WTC11 (cell line): ENCODE results near the gene ATP9B. TPM values are rescaled to one million over a fixed set of nuclear protein-coding genes. Genes with fewer than 3 reads are reported as not detected.

ENCODE experiments used
- ATAC-seq: fragments of 200-7000 bp; cut with Tn5 transposase; 2 replicates; pipeline ENCODE4 v1.10.0; 2021; ENCODE audit warnings: mild to moderate bottlenecking, moderate library complexity
- CTCF ChIA-PET: fragments of 300-600 bp; sonication (Branson Sonifier 250); formaldehyde crosslinking; loops from one replicate; lab custom pipeline; 2021; ENCODE audit warnings: antibody characterized with exemption; lab: Charles Lee
- POLR2A ChIA-PET: fragments of 350-600 bp; sonication (Branson Sonifier 250); formaldehyde crosslinking; loops from one replicate; lab custom pipeline; 2021; ENCODE audit warnings: antibody characterized with exemption; lab: Charles Lee
- DNase-seq: peaks from one replicate; pipeline ENCODE4 v3.0.0; 2021; ENCODE audit warnings: low spot score
- H3K27ac Mint-ChIP-seq: 2 replicates; pipeline ENCODE4 v1.8.0; 2021; ENCODE audit warnings: mixed read lengths
- H3K27me3 Mint-ChIP-seq: 2 replicates; pipeline ENCODE4 v1.8.0; 2021; ENCODE audit warnings: low read depth, mild to moderate bottlenecking, moderate library complexity, mixed read lengths
- H3K36me3 Mint-ChIP-seq: 2 replicates; pipeline ENCODE4 v1.8.0; 2021; ENCODE audit warnings: mixed read lengths
- H3K4me1 Mint-ChIP-seq: 2 replicates; pipeline ENCODE4 v1.8.0; 2022; ENCODE audit warnings: mixed read lengths
- H3K4me3 Mint-ChIP-seq: 2 replicates; pipeline ENCODE4 v1.8.0; 2021; ENCODE audit warnings: mild to moderate bottlenecking, moderate library complexity, mixed read lengths
- H3K9me3 Mint-ChIP-seq: 2 replicates; pipeline ENCODE4 v1.8.0; 2021; ENCODE audit warnings: mixed read lengths
- EMX1 ChIP-seq: fragments of 250-450 bp; sonication (Bioruptor Pico); IDR thresholded peaks from 2 replicates; pipeline ENCODE4 v1.8.0; 2021; ENCODE audit warnings: mild to moderate bottlenecking
- ESRRA ChIP-seq: sonication (generic); formaldehyde crosslinking; IDR thresholded peaks from 2 replicates; pipeline ENCODE4 v1.8.1; 2022; ENCODE audit warnings: mild to moderate bottlenecking, missing genetic modification reagents, borderline replicate concordance
- FOXJ3 ChIP-seq: sonication (generic); formaldehyde crosslinking; IDR thresholded peaks from 2 replicates; pipeline ENCODE4 v1.9.0; 2021; ENCODE audit warnings: missing genetic modification reagents, mild to moderate bottlenecking, borderline replicate concordance
- FOXK1 ChIP-seq: sonication (generic); formaldehyde crosslinking; IDR thresholded peaks from 2 replicates; pipeline ENCODE4 v1.8.0; 2022; ENCODE audit warnings: mild to moderate bottlenecking, moderate library complexity, missing genetic modification reagents
- FOXP1 ChIP-seq: sonication (generic); formaldehyde crosslinking; IDR thresholded peaks from 2 replicates; pipeline ENCODE4 v1.8.0; 2022; ENCODE audit warnings: missing genetic modification reagents, mild to moderate bottlenecking, moderate library complexity, borderline replicate concordance
- HMGA2 ChIP-seq: fragments of 250-450 bp; sonication (Bioruptor Pico); IDR thresholded peaks from 2 replicates; pipeline ENCODE4 v1.4.0; 2021; ENCODE audit warnings: mild to moderate bottlenecking, moderate library complexity
- MXD4 ChIP-seq: fragments of 250-450 bp; sonication (Bioruptor Pico); IDR thresholded peaks from 2 replicates; pipeline ENCODE4 v1.8.0; 2021; ENCODE audit warnings: mild to moderate bottlenecking, moderate library complexity, borderline replicate concordance
- MYBL2 ChIP-seq: sonication (generic); formaldehyde crosslinking; IDR thresholded peaks from 2 replicates; pipeline ENCODE4 v1.8.1; 2023; ENCODE audit warnings: mild to moderate bottlenecking, moderate library complexity, missing genetic modification reagents
- NFATC4 ChIP-seq: fragments of 250-450 bp; sonication (Bioruptor Pico); IDR thresholded peaks from 2 replicates; pipeline ENCODE4 v1.9.0; 2021; ENCODE audit warnings: mild to moderate bottlenecking
- NFYB ChIP-seq: sonication (generic); formaldehyde crosslinking; conservative IDR thresholded peaks from 2 replicates; pipeline ENCODE4 v1.8.0; 2022; ENCODE audit warnings: low read depth, missing genetic modification reagents
- PRRX2 ChIP-seq: fragments of 250-450 bp; sonication (Bioruptor Pico); IDR thresholded peaks from 2 replicates; pipeline ENCODE4 v1.8.0; 2021; ENCODE audit warnings: mild to moderate bottlenecking
- SP1 ChIP-seq: sonication (generic); formaldehyde crosslinking; conservative IDR thresholded peaks from 2 replicates; pipeline ENCODE4 v1.8.1; 2022; ENCODE audit warnings: missing genetic modification reagents
- ZBTB21 ChIP-seq: sonication (generic); formaldehyde crosslinking; IDR thresholded peaks from 2 replicates; pipeline ENCODE4 v1.8.1; 2023; ENCODE audit warnings: mild to moderate bottlenecking, missing genetic modification reagents, borderline replicate concordance
- ZNF138 ChIP-seq: sonication (generic); formaldehyde crosslinking; conservative IDR thresholded peaks from 2 replicates; pipeline ENCODE4 v1.8.1; 2022; ENCODE audit warnings: mild to moderate bottlenecking, moderate library complexity, missing genetic modification reagents
- ZNF416 ChIP-seq: fragments of 250-450 bp; sonication (Bioruptor Pico); IDR thresholded peaks from 2 replicates; pipeline ENCODE4 v1.9.0; 2021; ENCODE audit warnings: mild to moderate bottlenecking, inconsistent platforms
- total RNA-seq: library from RNA; stranded (reverse); gene quantifications from 3 replicates; pipeline ENCODE4 v1.2.3, GENCODE V29; 2021
- TF ChIP-seq, protein P1 (sequence below): fragments of 250-450 bp; sonication (Bioruptor Pico); IDR thresholded peaks from 2 replicates; pipeline ENCODE4 v1.9.0; 2021; ENCODE audit warnings: mild to moderate bottlenecking, borderline replicate concordance
- TF ChIP-seq, protein P2 (sequence below): sonication (generic); formaldehyde crosslinking; IDR thresholded peaks from 2 replicates; pipeline ENCODE4 v1.8.1; 2023; ENCODE audit warnings: mild to moderate bottlenecking, missing genetic modification reagents, borderline replicate concordance
- TF ChIP-seq, protein P3 (sequence below): sonication (generic); formaldehyde crosslinking; IDR thresholded peaks from 2 replicates; pipeline ENCODE4 v1.8.1; 2023; ENCODE audit warnings: mild to moderate bottlenecking, missing genetic modification reagents
- TF ChIP-seq, protein P4 (sequence below): sonication (generic); formaldehyde crosslinking; IDR thresholded peaks from 2 replicates; pipeline ENCODE4 v1.8.0; 2022; ENCODE audit warnings: mild to moderate bottlenecking, missing genetic modification reagents
- TF ChIP-seq, protein P5 (sequence below): fragments of 250-450 bp; sonication (Bioruptor Pico); IDR thresholded peaks from 2 replicates; pipeline ENCODE4 v2.1.2; 2022; ENCODE audit warnings: mild to moderate bottlenecking, moderate library complexity
- TF ChIP-seq, protein P6 (sequence below): sonication (generic); formaldehyde crosslinking; IDR thresholded peaks from 2 replicates; pipeline ENCODE4 v1.8.1; 2022; ENCODE audit warnings: low read depth, mild to moderate bottlenecking, moderate library complexity, missing genetic modification reagents, borderline replicate concordance

ATP9B gene
- total RNA-seq, 1 experiment from 2014 or later = 19.0 TPM

DNA sequence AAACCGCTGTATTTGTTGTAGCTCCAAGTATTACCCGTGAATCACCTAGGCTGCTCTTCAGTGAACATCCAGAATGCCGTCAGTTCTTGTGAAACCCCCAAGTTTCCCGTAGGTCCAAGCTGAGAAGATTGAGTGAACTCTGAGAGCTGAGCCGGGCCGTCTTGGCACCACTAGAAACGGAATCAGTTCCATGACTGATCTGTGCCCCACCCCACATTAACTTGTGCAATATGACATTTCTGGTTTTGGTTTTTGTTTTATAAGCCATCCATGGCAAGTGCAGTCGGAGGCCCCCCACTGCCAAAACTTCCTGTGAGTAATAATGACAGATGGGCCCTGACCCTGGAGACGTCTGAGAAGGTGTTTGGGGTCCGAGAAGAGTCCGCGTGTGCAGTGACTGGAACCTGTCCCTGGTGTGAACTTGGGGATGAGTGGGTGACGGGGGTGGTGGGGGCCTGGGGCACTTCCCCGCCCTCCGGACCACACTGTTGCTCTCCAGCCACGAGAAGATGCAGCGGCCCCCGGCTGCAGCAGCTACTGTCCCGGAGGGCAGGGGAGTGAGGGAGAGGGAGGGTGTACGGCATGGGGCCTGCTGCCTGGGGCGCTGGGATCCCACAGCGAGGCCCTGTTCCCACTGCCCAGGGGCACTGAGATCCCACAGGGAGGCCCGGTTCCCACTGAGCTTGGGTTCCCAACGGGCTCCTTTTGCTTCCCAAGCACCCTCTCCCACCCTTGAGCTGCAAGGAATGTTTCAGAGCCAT, 353.0 kb downstream of the ATP9B start (continued):
- no peak for TF ChIP-seq ZNF416 (CRISPR knock-in tag)
- no peak for TF ChIP-seq ZBTB21 (CRISPR knock-in tag)
- TF ChIP-seq, protein P1, sequence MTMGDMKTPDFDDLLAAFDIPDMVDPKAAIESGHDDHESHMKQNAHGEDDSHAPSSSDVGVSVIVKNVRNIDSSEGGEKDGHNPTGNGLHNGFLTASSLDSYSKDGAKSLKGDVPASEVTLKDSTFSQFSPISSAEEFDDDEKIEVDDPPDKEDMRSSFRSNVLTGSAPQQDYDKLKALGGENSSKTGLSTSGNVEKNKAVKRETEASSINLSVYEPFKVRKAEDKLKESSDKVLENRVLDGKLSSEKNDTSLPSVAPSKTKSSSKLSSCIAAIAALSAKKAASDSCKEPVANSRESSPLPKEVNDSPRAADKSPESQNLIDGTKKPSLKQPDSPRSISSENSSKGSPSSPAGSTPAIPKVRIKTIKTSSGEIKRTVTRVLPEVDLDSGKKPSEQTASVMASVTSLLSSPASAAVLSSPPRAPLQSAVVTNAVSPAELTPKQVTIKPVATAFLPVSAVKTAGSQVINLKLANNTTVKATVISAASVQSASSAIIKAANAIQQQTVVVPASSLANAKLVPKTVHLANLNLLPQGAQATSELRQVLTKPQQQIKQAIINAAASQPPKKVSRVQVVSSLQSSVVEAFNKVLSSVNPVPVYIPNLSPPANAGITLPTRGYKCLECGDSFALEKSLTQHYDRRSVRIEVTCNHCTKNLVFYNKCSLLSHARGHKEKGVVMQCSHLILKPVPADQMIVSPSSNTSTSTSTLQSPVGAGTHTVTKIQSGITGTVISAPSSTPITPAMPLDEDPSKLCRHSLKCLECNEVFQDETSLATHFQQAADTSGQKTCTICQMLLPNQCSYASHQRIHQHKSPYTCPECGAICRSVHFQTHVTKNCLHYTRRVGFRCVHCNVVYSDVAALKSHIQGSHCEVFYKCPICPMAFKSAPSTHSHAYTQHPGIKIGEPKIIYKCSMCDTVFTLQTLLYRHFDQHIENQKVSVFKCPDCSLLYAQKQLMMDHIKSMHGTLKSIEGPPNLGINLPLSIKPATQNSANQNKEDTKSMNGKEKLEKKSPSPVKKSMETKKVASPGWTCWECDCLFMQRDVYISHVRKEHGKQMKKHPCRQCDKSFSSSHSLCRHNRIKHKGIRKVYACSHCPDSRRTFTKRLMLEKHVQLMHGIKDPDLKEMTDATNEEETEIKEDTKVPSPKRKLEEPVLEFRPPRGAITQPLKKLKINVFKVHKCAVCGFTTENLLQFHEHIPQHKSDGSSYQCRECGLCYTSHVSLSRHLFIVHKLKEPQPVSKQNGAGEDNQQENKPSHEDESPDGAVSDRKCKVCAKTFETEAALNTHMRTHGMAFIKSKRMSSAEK (CRISPR knock-in tag) = no peak
- TF ChIP-seq MXD4 (CRISPR knock-in tag) = no peak
- TF ChIP-seq, protein P2, sequence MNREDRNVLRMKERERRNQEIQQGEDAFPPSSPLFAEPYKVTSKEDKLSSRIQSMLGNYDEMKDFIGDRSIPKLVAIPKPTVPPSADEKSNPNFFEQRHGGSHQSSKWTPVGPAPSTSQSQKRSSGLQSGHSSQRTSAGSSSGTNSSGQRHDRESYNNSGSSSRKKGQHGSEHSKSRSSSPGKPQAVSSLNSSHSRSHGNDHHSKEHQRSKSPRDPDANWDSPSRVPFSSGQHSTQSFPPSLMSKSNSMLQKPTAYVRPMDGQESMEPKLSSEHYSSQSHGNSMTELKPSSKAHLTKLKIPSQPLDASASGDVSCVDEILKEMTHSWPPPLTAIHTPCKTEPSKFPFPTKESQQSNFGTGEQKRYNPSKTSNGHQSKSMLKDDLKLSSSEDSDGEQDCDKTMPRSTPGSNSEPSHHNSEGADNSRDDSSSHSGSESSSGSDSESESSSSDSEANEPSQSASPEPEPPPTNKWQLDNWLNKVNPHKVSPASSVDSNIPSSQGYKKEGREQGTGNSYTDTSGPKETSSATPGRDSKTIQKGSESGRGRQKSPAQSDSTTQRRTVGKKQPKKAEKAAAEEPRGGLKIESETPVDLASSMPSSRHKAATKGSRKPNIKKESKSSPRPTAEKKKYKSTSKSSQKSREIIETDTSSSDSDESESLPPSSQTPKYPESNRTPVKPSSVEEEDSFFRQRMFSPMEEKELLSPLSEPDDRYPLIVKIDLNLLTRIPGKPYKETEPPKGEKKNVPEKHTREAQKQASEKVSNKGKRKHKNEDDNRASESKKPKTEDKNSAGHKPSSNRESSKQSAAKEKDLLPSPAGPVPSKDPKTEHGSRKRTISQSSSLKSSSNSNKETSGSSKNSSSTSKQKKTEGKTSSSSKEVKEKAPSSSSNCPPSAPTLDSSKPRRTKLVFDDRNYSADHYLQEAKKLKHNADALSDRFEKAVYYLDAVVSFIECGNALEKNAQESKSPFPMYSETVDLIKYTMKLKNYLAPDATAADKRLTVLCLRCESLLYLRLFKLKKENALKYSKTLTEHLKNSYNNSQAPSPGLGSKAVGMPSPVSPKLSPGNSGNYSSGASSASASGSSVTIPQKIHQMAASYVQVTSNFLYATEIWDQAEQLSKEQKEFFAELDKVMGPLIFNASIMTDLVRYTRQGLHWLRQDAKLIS (CRISPR knock-in tag) = no peak
- TF ChIP-seq PRRX2 = no peak
- no peak for TF ChIP-seq ESRRA
- TF ChIP-seq MYBL2 (CRISPR knock-in tag) = no peak
- TF ChIP-seq ZNF138 (CRISPR knock-in tag) = no peak
- no peak for TF ChIP-seq HMGA2
- TF ChIP-seq, all 79 proteins: peak for 0

DNA sequence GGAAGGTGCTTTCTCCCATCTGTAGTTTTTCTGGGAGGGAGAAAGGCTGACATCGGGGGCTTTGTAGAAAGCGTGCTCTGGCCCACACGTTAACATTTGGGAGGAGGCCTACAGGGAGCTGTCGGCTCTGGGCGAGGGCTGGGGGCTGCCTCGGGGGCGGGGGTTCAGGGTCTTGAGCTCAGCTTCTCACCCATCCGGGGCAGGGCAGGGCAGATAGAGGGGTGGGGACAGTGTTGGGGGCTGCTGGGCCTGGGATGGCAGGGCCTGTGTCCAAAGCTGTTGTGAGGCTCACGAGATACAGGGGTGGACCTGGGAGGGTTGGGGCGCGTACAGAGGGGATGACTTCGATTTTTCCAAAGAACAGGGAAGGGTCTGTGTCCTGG, 353.6 kb downstream of the ATP9B start:
- no peaks in the 10 kb centered on the region; the same call in 1 of the 2 replicates for H3K27me3 Mint-ChIP-seq
- DNase-seq (no peak), ATAC-seq (no peak)
- peaks cover 4% of the 10 kb centered on the region for H3K36me3 Mint-ChIP-seq
- no peak overlapping the region for H3K27ac Mint-ChIP-seq
- ChIA-PET POLR2A (no interaction called here), CTCF (interaction anchor here (0.7 kb wide), 1 partner anchor 42 kb away, joined by 3 read pairs; no protein-coding TSS in a partner anchor)
- H3K4me1 Mint-ChIP-seq = peaks cover 12% of the 10 kb centered on the region
- no peaks in the 10 kb centered on the region for H3K9me3 Mint-ChIP-seq
- TF ChIP-seq ZBTB21 (CRISPR knock-in tag) (no peak), FOXJ3 (no peak), FOXP1 (CRISPR knock-in tag) (no peak), EMX1 (no peak), PRRX2 (no peak), NFYB (no peak), NFATC4 (no peak), SP1 (no peak), FOXK1 (CRISPR knock-in tag) (no peak)
- TF ChIP-seq, protein P3, sequence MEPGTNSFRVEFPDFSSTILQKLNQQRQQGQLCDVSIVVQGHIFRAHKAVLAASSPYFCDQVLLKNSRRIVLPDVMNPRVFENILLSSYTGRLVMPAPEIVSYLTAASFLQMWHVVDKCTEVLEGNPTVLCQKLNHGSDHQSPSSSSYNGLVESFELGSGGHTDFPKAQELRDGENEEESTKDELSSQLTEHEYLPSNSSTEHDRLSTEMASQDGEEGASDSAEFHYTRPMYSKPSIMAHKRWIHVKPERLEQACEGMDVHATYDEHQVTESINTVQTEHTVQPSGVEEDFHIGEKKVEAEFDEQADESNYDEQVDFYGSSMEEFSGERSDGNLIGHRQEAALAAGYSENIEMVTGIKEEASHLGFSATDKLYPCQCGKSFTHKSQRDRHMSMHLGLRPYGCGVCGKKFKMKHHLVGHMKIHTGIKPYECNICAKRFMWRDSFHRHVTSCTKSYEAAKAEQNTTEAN (CRISPR knock-in tag) = no peak
- TF ChIP-seq, protein P4, sequence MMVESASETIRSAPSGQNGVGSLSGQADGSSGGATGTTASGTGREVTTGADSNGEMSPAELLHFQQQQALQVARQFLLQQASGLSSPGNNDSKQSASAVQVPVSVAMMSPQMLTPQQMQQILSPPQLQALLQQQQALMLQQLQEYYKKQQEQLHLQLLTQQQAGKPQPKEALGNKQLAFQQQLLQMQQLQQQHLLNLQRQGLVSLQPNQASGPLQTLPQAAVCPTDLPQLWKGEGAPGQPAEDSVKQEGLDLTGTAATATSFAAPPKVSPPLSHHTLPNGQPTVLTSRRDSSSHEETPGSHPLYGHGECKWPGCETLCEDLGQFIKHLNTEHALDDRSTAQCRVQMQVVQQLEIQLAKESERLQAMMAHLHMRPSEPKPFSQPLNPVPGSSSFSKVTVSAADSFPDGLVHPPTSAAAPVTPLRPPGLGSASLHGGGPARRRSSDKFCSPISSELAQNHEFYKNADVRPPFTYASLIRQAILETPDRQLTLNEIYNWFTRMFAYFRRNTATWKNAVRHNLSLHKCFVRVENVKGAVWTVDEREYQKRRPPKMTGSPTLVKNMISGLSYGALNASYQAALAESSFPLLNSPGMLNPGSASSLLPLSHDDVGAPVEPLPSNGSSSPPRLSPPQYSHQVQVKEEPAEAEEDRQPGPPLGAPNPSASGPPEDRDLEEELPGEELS (CRISPR knock-in tag) = no peak
- TF ChIP-seq, protein P5, sequence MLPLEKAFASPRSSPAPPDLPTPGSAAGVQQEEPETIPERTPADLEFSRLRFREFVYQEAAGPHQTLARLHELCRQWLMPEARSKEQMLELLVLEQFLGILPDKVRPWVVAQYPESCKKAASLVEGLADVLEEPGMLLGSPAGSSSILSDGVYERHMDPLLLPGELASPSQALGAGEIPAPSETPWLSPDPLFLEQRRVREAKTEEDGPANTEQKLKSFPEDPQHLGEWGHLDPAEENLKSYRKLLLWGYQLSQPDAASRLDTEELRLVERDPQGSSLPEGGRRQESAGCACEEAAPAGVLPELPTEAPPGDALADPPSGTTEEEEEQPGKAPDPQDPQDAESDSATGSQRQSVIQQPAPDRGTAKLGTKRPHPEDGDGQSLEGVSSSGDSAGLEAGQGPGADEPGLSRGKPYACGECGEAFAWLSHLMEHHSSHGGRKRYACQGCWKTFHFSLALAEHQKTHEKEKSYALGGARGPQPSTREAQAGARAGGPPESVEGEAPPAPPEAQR (CRISPR knock-in tag) = no peak
- TF ChIP-seq, protein P6, sequence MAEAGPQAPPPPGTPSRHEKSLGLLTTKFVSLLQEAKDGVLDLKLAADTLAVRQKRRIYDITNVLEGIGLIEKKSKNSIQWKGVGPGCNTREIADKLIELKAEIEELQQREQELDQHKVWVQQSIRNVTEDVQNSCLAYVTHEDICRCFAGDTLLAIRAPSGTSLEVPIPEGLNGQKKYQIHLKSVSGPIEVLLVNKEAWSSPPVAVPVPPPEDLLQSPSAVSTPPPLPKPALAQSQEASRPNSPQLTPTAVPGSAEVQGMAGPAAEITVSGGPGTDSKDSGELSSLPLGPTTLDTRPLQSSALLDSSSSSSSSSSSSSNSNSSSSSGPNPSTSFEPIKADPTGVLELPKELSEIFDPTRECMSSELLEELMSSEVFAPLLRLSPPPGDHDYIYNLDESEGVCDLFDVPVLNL = no peak
- TF ChIP-seq, all 79 proteins: peak for 0
- no peak overlapping the region for H3K4me3 Mint-ChIP-seq
